Thyroid gland (tissue), 4 donors: Measurements from ENCODE around the gene TXNDC2.

Source experiments
- CTCF ChIP-seq, 6 experiments: fragments of 200-600 bp in 3 of 6; fragments of 450-650 bp in 3 of 6; sonication (generic) in 3 of 6; IDR thresholded peaks; one replicate each; pipeline ENCODE4 v1.5.1; 2016 to 2019; ENCODE audit warnings: antibody characterized with exemption in 6 of 6, mild to moderate bottlenecking in 2 of 6, inconsistent platforms in 1 of 6, moderate library complexity in 1 of 6
- POLR2A ChIP-seq, 2 donors: fragments of 450-650 bp; IDR thresholded peaks; one replicate each; pipeline ENCODE4 v1.6.1; 2017; ENCODE audit warnings: antibody characterized with exemption in 2 of 2, mild to moderate bottlenecking in 2 of 2, moderate library complexity in 1 of 2

GRCh38 chr18:9861933-9862332 is 23.8 kb upstream of the TXNDC2 start:
- TF ChIP-seq CTCF (IDR thresholded peaks at IDR 0.05) (no peak), POLR2A (IDR thresholded peaks at IDR 0.05) (no peak)
